ENCODE measurements around the gene DDB1. TPM values are rescaled to one million over a fixed set of nuclear protein-coding genes. Genes with fewer than 3 reads are reported as not detected.

Gene DDB1
- total RNA-seq, 1 experiment from 2014 or later, result 302 TPM

- H3K9me2 ChIP-seq (ENCODE audit: insufficient read depth), result no peaks in the 10 kb centered on the region
- no peak overlapping the region for H3K27ac ChIP-seq
- no peak overlapping the region for H3K4me2 ChIP-seq
- DNase-seq, result no peak
- H3K4me1 ChIP-seq (replicated peaks; ENCODE audit: insufficient read depth), result peaks cover 10% of the 10 kb centered on the region
- H3F3A ChIP-seq (ENCODE audit: insufficient read depth, low read depth), result peaks cover 18% of the 10 kb centered on the region
- no peak overlapping the region for H2AFZ ChIP-seq
- no peaks in the 10 kb centered on the region for H4K20me1 ChIP-seq (ENCODE audit: insufficient read depth)
- H3K79me2 ChIP-seq (ENCODE audit: low read depth), result peaks cover 22% of the 10 kb centered on the region
- BruUV-seq (replicated peaks), result no TSS peak
- H3K9me3 ChIP-seq (ENCODE audit: insufficient read depth, low read depth), result peaks cover 3% of the 10 kb centered on the region; the same call in 1 of the 2 replicates
- intact Hi-C loops (cut with micrococcal nuclease; ENCODE audit: unreplicated experiment), result no loop called here
- TF ChIP-seq EZH2 (IDR thresholded peaks at IDR 0.05; ENCODE audit: low read depth) (no peak), CTCF (conservative IDR thresholded peaks at IDR 0.05) (no peak)
- no peak overlapping the region for H3K4me3 ChIP-seq
- ChIA-PET CTCF (no interaction called here), POLR2A (ENCODE audit: unreplicated experiment) (interaction anchor here (0.7 kb wide), 1 partner anchor 586 kb away, joined by 3 read pairs; no protein-coding TSS in a partner anchor)
- H3K27me3 ChIP-seq (ENCODE audit: insufficient read depth, low read depth), result no peaks in the 10 kb centered on the region
- H3K36me3 ChIP-seq (ENCODE audit: low read depth), result peaks cover 53% of the 10 kb centered on the region
Observed at GRCh38 chr11:61367406-61367805, 34.5 kb upstream of the DDB1 start.

DNA sequence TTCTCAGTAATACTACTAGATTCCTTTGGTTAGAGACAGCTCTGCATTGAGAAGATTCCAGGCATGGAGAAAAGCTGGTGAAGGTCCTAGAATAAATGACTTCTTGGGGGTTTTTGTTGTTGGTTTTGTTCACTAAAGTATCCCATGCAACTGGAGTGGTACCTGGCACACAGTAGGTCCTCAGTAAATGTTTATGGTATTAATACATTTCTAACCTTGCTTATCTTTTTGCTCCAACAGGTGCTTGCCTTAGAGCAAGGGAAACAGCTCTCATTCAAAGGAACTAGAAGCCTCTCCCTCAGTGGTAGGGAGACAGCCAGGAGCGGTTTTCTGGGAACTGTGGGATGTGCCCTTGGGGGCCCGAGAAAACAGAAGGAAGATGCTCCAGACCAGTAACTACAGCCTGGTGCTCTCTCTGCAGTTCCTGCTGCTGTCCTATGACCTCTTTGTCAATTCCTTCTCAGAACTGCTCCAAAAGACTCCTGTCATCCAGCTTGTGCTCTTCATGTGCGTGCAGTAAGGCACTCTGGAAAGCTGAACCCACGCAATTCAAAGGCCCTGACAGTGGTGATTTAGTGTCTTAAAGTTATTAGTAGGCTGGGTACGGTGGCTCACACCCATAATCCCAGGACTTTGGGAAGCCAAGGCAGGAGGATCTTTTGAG lies 31.2 kb upstream of the DDB1 start:
- TF ChIP-seq EZH2 (IDR thresholded peaks at IDR 0.05; ENCODE audit: low read depth) (no peak), CTCF (conservative IDR thresholded peaks at IDR 0.05) (no peak)
- DNase-seq, result no peak
- no TSS peak for BruUV-seq (replicated peaks)
- intact Hi-C loops (cut with micrococcal nuclease; ENCODE audit: unreplicated experiment), result no loop called here
- Histone ChIP-seq H3K27ac (no peak overlapping the region), H3K36me3 (ENCODE audit: low read depth) (peaks cover 43% of the 10 kb centered on the region), H3K4me3 (peak overlapping the region; percentile 86; the same call in 1 of the 2 replicates), H3F3A (ENCODE audit: insufficient read depth, low read depth) (peaks cover 23% of the 10 kb centered on the region), H3K4me1 (replicated peaks; ENCODE audit: insufficient read depth) (peaks cover 20% of the 10 kb centered on the region), H3K79me2 (ENCODE audit: low read depth) (peaks cover 43% of the 10 kb centered on the region), H4K20me1 (ENCODE audit: insufficient read depth) (no peaks in the 10 kb centered on the region), H2AFZ (no peak overlapping the region), H3K9me3 (ENCODE audit: insufficient read depth, low read depth) (no peaks in the 10 kb centered on the region), H3K4me2 (peak overlapping the region; percentile 94), H3K27me3 (ENCODE audit: insufficient read depth, low read depth) (no peaks in the 10 kb centered on the region), H3K9me2 (ENCODE audit: insufficient read depth) (no peaks in the 10 kb centered on the region)
- CTCF ChIA-PET, result no interaction called here
- POLR2A ChIA-PET (ENCODE audit: unreplicated experiment), result no interaction called here

DNA sequence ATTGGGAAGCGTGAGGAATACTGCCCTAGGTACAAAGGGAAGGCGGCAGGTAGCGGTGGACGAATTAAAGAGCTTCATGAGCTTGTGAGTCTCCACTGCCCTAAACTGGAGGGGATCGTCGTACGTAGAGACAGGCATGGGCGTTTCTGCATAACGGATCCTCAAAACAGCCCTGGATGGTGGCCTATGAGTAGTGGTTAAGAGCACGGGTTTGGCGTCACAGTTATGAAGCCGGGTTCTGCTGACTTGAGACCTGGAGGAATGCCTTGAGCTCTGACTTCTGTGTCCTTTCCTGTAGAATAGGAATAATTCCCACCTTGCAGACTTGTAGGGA lies 29.6 kb upstream of the DDB1 start:
- CTCF ChIA-PET, result interaction anchor here (0.7 to 4.3 kb wide), 6 partner anchors 14 to 258 kb away, joined by 3 to 31 read pairs (median 4); partner anchors contain the start of genes CPSF7, SDHAF2 and TMEM216
- peak in 1 of 2 experiments; percentile 57 for DNase-seq

More for the DNA sequence above, 29.6 kb upstream of the DDB1 start:
- Histone ChIP-seq H3K27me3 (ENCODE audit: insufficient read depth, low read depth) (no peaks in the 10 kb centered on the region), H3K79me2 (ENCODE audit: low read depth) (peaks cover 43% of the 10 kb centered on the region), H4K20me1 (ENCODE audit: insufficient read depth) (no peaks in the 10 kb centered on the region), H3K27ac (peak overlapping the region; percentile 93), H3K4me2 (peak overlapping the region; percentile 94), H3K36me3 (ENCODE audit: low read depth) (peaks cover 30% of the 10 kb centered on the region), H3F3A (ENCODE audit: insufficient read depth, low read depth) (peaks cover 23% of the 10 kb centered on the region), H3K4me1 (replicated peaks; ENCODE audit: insufficient read depth) (peaks cover 20% of the 10 kb centered on the region), H2AFZ (peak overlapping the region; percentile 96), H3K9me3 (ENCODE audit: insufficient read depth, low read depth) (no peaks in the 10 kb centered on the region), H3K4me3 (peak overlapping the region; percentile 86), H3K9me2 (ENCODE audit: insufficient read depth) (no peaks in the 10 kb centered on the region)
- TF ChIP-seq EZH2 (IDR thresholded peaks at IDR 0.05; ENCODE audit: low read depth), result no peak
- no peak for TF ChIP-seq CTCF (conservative IDR thresholded peaks at IDR 0.05)
- POLR2A ChIA-PET (ENCODE audit: unreplicated experiment), result interaction anchor here (0.6 to 1.7 kb wide), 7 partner anchors 23 to 1463 kb away, joined by 3 to 13 read pairs (median 3); partner anchors contain the start of genes CPSF7, SDHAF2, TMEM109 and TMEM216
- BruUV-seq (replicated peaks), result TSS peak; percentile 62
- intact Hi-C loops (cut with micrococcal nuclease; ENCODE audit: unreplicated experiment), result loop anchor here (2.0 kb wide), 1 partner anchor 22 kb away; no protein-coding TSS in a partner anchor

All from PC-9 (cell line).